OCI-LY7 (cell line): Measurements from ENCODE around the gene ZSCAN22. TPM values are rescaled to one million over a fixed set of nuclear protein-coding genes. Genes with fewer than 3 reads are reported as not detected.

Experiments used
- BruUV-seq: library from RNA; stranded (reverse); fragments of 400-500 nt; replicated peaks from 2 replicates; lab custom pipeline; 2021; lab: Mats Ljungman, UMichigan
- CTCF ChIA-PET: fragments of 300-600 bp; sonication (Branson Sonifier 250); formaldehyde crosslinking; loops from one replicate; lab custom pipeline; 2022; ENCODE audit warnings: antibody characterized with exemption; ENCODE audit not compliant: unreplicated experiment; lab: Charles Lee
- POLR2A ChIA-PET: fragments of 300-600 bp; sonication (Branson Sonifier 250); formaldehyde crosslinking; loops from one replicate; lab custom pipeline; 2022; ENCODE audit warnings: antibody characterized with exemption; lab: Charles Lee
- DNase-seq: peaks from one replicate; pipeline ENCODE4 v3.0.0-alpha.2; 2015; ENCODE audit warnings: low spot score
- H2AFZ ChIP-seq: fragments of 200-600 bp; sonication (generic), shearing (Covaris generic); 2 replicates; pipeline ENCODE4 v1.6.1; 2014; ENCODE audit warnings: mild to moderate bottlenecking, antibody characterized with exemption, low read length, moderate library complexity
- H3K27ac ChIP-seq: fragments of 200-600 bp; sonication (generic); 2 replicates; pipeline ENCODE4 v1.5.1; 2014; ENCODE audit warnings: mixed run types, low read depth, mild to moderate bottlenecking, moderate library complexity, low read length, inconsistent platforms; ENCODE audit not compliant: poor library complexity, severe bottlenecking
- H3K36me3 ChIP-seq: fragments of 200-600 bp; sonication (generic); 2 replicates; pipeline ENCODE4 v1.6.1; 2014; ENCODE audit warnings: mild to moderate bottlenecking, antibody characterized with exemption, low read length, moderate library complexity, mixed read lengths; ENCODE audit not compliant: insufficient read depth
- H3K4me1 ChIP-seq: fragments of 200-600 bp; sonication (generic); 2 replicates; pipeline ENCODE4 v1.5.1; 2014; ENCODE audit warnings: mild to moderate bottlenecking, low read length; ENCODE audit not compliant: insufficient read depth, poor library complexity, severe bottlenecking
- H3K4me2 ChIP-seq: fragments of 200-600 bp; sonication (generic); 2 replicates; pipeline ENCODE4 v1.6.1; 2014; ENCODE audit warnings: mild to moderate bottlenecking, low read length
- H3K4me3 ChIP-seq: fragments of 200-600 bp; sonication (generic); 2 replicates; pipeline ENCODE4 v1.5.1; 2014; ENCODE audit warnings: mild to moderate bottlenecking, low read depth, low read length; ENCODE audit not compliant: poor library complexity, severe bottlenecking
- H3K79me2 ChIP-seq: fragments of 200-600 bp; sonication (generic); 2 replicates; pipeline ENCODE4 v1.6.1; 2016; ENCODE audit warnings: low read depth, mild to moderate bottlenecking, low read length, moderate library complexity, mixed read lengths; ENCODE audit not compliant: insufficient read depth
- H3K9me2 ChIP-seq: fragments of 200-600 bp; sonication (generic); 2 replicates; pipeline ENCODE4 v1.6.1; 2016; ENCODE audit warnings: mild to moderate bottlenecking, low read length, mixed read lengths; ENCODE audit not compliant: insufficient read depth
- H3K9me3 ChIP-seq: fragments of 200-600 bp; sonication (generic); 2 replicates; pipeline ENCODE4 v1.6.1; 2014; ENCODE audit warnings: mild to moderate bottlenecking, mixed run types, low read length, mixed read lengths
- H4K20me1 ChIP-seq: fragments of 200-600 bp; sonication (generic); 2 replicates; pipeline ENCODE4 v1.6.1; 2014; ENCODE audit warnings: mild to moderate bottlenecking, antibody characterized with exemption, low read length, moderate library complexity, mixed read lengths; ENCODE audit not compliant: insufficient read depth
- EZH2phosphoT487 ChIP-seq: fragments of 200-600 bp; sonication (generic); IDR thresholded peaks from 2 replicates; pipeline ENCODE4 v1.6.1; 2018; ENCODE audit warnings: low read depth, borderline replicate concordance, mild to moderate bottlenecking, mixed run types, antibody characterized with exemption, low read length, moderate library complexity, mixed read lengths
- intact Hi-C: fragments of 100-400 bp; cut with micrococcal nuclease; formaldehyde crosslinking; loops from one replicate; pipeline ENCODE4 v1.10.0; 2022; ENCODE audit not compliant: unreplicated experiment
- total RNA-seq, 2 experiments: library from RNA; depleted of rRNA in 1 of 2; stranded (reverse); fragments of >200 nt in 1 of 2; shearing (Covaris generic) in 1 of 2; gene quantifications; 2 replicates each; pipeline ENCODE4 v1.2.3, GENCODE V29; 2014 to 2022
- TF ChIP-seq, protein P1 (sequence below): fragments of 200-600 bp; sonication (generic); conservative IDR thresholded peaks from 2 replicates; pipeline ENCODE4 v1.5.1; 2014; ENCODE audit warnings: mild to moderate bottlenecking, antibody characterized with exemption, low read length, moderate library complexity, mixed read lengths

ZSCAN22 gene
- total RNA-seq, 2 experiments from 2014 or later, result 3.3 to 3.7 TPM

DNA sequence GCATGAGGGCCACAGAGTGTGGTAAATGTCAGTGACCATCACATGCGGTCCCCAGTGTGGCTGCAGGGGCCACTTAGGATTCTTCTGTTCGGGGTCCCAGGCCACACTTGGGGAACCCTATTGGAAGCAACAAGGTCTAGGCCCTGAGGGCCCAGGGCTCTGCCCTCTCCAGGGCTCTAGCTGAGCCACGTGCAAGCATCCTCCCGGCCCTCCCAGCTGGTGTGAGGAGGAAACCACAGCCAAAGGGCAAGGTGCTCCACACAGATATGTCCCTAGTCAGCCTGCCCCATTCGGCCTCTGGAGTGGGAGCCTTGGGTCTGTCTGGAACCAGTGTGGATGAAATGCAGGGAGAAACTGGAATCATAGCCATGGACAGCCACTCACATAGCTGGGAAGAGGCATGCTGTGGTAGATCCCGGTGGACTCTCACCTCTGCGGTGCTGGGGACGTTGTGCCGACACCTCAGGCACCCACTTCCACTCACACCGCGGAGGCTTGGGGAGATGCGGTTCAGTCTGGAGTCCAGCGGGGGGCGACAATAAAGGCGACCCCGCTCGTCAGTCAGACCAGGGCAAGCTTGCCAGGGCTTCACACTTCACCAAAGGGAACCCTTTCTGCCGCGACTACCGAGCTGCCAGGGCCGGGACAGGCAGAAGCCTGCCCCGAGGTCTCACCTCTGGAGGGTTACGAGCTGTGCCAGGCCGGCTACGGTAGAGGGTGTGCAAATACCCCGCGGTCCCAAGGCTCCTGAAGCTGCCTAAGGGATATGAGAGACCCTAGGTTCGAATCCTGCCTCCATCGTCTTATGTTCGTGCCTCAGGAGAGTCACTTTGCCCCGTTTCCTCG, 40.0 kb downstream of the ZSCAN22 start:
- CTCF ChIA-PET, result no interaction called here
- no peak overlapping the region for H3K4me3 ChIP-seq
- H3K9me2 ChIP-seq, result no peaks in the 10 kb centered on the region
- no peak overlapping the region for H2AFZ ChIP-seq
- H3K79me2 ChIP-seq, result no peaks in the 10 kb centered on the region
- no peak for TF ChIP-seq EZH2phosphoT487
- TF ChIP-seq, protein P1, sequence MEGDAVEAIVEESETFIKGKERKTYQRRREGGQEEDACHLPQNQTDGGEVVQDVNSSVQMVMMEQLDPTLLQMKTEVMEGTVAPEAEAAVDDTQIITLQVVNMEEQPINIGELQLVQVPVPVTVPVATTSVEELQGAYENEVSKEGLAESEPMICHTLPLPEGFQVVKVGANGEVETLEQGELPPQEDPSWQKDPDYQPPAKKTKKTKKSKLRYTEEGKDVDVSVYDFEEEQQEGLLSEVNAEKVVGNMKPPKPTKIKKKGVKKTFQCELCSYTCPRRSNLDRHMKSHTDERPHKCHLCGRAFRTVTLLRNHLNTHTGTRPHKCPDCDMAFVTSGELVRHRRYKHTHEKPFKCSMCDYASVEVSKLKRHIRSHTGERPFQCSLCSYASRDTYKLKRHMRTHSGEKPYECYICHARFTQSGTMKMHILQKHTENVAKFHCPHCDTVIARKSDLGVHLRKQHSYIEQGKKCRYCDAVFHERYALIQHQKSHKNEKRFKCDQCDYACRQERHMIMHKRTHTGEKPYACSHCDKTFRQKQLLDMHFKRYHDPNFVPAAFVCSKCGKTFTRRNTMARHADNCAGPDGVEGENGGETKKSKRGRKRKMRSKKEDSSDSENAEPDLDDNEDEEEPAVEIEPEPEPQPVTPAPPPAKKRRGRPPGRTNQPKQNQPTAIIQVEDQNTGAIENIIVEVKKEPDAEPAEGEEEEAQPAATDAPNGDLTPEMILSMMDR, result peak; percentile 29; the same call in 1 of the 2 replicates
- POLR2A ChIA-PET, result no interaction called here
- H3K27ac ChIP-seq, result no peak overlapping the region
- H3K4me2 ChIP-seq, result no peak overlapping the region
- peaks cover 11% of the 10 kb centered on the region for H3K4me1 ChIP-seq
- no peak for DNase-seq
- no peaks in the 10 kb centered on the region for H3K9me3 ChIP-seq
- intact Hi-C loops, result no loop called here
- no peaks in the 10 kb centered on the region for H3K36me3 ChIP-seq
- no peaks in the 10 kb centered on the region for H4K20me1 ChIP-seq
- BruUV-seq, result no TSS peak

DNA sequence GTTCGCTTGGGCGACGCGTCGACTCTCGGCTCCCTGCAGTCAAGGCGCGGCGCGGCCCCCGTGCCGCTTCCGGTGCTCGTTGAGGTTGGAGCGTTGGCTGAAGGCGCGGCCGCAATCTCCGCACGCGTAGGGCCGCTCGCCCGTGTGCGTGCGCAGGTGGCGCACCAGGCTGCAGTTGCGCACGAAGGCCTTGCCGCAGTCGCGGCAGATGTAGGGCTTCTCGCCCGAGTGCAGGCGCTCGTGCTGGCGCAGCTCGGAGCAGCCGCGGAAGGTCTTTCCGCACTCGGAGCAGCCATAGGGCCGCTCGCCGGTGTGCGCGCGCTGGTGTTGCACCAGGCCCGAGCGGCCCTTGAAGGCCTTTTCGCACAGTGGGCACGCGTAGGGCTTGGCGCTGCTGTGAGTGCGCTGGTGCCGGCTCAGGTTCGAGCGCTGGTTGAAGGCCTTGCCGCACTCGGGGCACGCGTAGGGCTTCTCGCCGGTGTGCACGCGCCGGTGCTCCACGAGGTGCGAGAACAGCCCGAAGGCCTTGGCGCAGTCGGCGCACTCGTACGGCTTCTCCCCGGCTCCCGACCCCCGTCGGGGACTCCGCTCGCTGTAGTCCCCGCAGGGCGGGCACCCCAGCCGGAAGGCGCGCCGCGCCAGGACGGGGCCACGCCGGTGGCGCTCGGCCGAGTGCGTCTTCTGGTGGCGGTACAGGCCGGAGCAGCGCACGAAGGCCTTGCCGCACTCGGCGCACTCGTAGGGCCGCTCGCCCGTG, 41.1 kb downstream of the ZSCAN22 start:
- H3K36me3 ChIP-seq, result no peaks in the 10 kb centered on the region
- no peak overlapping the region for H3K27ac ChIP-seq
- ChIA-PET POLR2A (no interaction called here), CTCF (no interaction called here)
- no peaks in the 10 kb centered on the region for H3K79me2 ChIP-seq
- DNase-seq, result no peak
- no peaks in the 10 kb centered on the region for H3K9me3 ChIP-seq
- no peak overlapping the region for H2AFZ ChIP-seq
- H3K9me2 ChIP-seq, result no peaks in the 10 kb centered on the region
- no TSS peak for BruUV-seq
- TF ChIP-seq EZH2phosphoT487, result no peak
- TF ChIP-seq, protein P1, result no peak
- H3K4me3 ChIP-seq, result no peak overlapping the region
- H3K4me1 ChIP-seq, result peaks cover 14% of the 10 kb centered on the region
- intact Hi-C loops, result no loop called here
- no peak overlapping the region for H3K4me2 ChIP-seq
- no peaks in the 10 kb centered on the region for H4K20me1 ChIP-seq
